Lower lobe of right lung (tissue), 2 donors: ENCODE measurements around the gene IL25. TPM values are rescaled to one million over a fixed set of nuclear protein-coding genes. Genes with fewer than 3 reads are reported as not detected.
"Not testable (repeated sequence)": the region's sequence is repeated elsewhere in the genome, so short reads cannot be mapped to it uniquely, and the experiment has no call there.

ENCODE experiments used
- ATAC-seq, 2 donors: fragments of 200-7000 bp; cut with Tn5 transposase; one replicate each; pipeline ENCODE4 v1.9.1; 2020 to 2022; ENCODE audit warnings: mild to moderate bottlenecking in 2 of 2, moderate library complexity in 2 of 2
- DNase-seq: peaks from one replicate; pipeline ENCODE4 v3.0.0-alpha.2; 2020
- H3K27ac ChIP-seq: fragments of 200-600 bp; one replicate; pipeline ENCODE4 v1.8.0; 2022
- H3K27me3 ChIP-seq: fragments of 200-600 bp; one replicate; pipeline ENCODE4 v1.8.0; 2022; ENCODE audit warnings: low read depth
- H3K36me3 ChIP-seq: fragments of 200-600 bp; one replicate; pipeline ENCODE4 v1.8.0; 2022; ENCODE audit warnings: mild to moderate bottlenecking
- H3K4me1 ChIP-seq: fragments of 200-600 bp; one replicate; pipeline ENCODE4 v1.8.0; 2022
- H3K4me3 ChIP-seq: fragments of 200-600 bp; one replicate; pipeline ENCODE4 v1.8.0; 2022; ENCODE audit warnings: mild to moderate bottlenecking
- H3K9me3 ChIP-seq: fragments of 200-600 bp; one replicate; pipeline ENCODE4 v1.8.0; 2022
- intact Hi-C: fragments of 100-400 bp; cut with DNase I; formaldehyde crosslinking; loops from one replicate; pipeline ENCODE4 v1.11.0; 2022
- total RNA-seq: library from RNA; stranded (reverse); fragmentation: NEBNext Ultra II Directional; extraction: Animal tissue kit (Norgen Biotek cat#: 25700); gene quantifications from one replicate; pipeline ENCODE4 v1.2.1, GENCODE V29; 2021
- TF ChIP-seq, protein P1 (sequence below): fragments of 200-600 bp; IDR thresholded peaks from one replicate; pipeline ENCODE4 v1.8.0; 2022; ENCODE audit warnings: antibody characterized with exemption, mild to moderate bottlenecking
- donor health status: DM: no; HTN: yes; CAD: no; lungs with severe emphysema.

The IL25 gene
- total RNA-seq, 1 donor from 2014 or later: not detected

DNA sequence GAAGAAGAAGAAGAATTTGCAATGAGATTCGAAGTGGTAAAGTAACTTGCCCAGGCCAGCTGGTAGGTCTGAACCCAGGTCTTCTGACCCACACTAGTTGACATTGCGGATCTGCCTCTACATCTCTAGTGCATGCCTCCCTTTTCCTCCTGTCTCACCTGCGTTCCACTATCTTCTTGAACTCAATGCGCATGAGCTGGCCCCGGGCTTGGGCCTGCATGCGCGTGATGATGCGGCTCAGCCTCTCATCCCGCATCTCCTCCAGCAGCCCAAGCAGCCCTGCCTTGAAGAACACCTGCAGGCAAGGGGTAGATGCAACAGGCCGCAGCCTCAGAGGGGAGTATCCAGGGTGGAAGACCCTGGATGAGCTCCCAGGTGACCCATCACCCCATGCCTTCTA, 23.5 kb downstream of the IL25 start:
- DNase-seq: no peak
- Histone ChIP-seq H3K27ac (no peak overlapping the region), H3K36me3 (no peaks in the 10 kb centered on the region), H3K9me3 (no peaks in the 10 kb centered on the region), H3K4me1 (no peaks in the 10 kb centered on the region), H3K27me3 (no peaks in the 10 kb centered on the region), H3K4me3 (no peak overlapping the region)
- ATAC-seq: no peak
- TF ChIP-seq, protein P1, sequence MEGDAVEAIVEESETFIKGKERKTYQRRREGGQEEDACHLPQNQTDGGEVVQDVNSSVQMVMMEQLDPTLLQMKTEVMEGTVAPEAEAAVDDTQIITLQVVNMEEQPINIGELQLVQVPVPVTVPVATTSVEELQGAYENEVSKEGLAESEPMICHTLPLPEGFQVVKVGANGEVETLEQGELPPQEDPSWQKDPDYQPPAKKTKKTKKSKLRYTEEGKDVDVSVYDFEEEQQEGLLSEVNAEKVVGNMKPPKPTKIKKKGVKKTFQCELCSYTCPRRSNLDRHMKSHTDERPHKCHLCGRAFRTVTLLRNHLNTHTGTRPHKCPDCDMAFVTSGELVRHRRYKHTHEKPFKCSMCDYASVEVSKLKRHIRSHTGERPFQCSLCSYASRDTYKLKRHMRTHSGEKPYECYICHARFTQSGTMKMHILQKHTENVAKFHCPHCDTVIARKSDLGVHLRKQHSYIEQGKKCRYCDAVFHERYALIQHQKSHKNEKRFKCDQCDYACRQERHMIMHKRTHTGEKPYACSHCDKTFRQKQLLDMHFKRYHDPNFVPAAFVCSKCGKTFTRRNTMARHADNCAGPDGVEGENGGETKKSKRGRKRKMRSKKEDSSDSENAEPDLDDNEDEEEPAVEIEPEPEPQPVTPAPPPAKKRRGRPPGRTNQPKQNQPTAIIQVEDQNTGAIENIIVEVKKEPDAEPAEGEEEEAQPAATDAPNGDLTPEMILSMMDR: no peak
- intact Hi-C loops: no loop called here

DNA sequence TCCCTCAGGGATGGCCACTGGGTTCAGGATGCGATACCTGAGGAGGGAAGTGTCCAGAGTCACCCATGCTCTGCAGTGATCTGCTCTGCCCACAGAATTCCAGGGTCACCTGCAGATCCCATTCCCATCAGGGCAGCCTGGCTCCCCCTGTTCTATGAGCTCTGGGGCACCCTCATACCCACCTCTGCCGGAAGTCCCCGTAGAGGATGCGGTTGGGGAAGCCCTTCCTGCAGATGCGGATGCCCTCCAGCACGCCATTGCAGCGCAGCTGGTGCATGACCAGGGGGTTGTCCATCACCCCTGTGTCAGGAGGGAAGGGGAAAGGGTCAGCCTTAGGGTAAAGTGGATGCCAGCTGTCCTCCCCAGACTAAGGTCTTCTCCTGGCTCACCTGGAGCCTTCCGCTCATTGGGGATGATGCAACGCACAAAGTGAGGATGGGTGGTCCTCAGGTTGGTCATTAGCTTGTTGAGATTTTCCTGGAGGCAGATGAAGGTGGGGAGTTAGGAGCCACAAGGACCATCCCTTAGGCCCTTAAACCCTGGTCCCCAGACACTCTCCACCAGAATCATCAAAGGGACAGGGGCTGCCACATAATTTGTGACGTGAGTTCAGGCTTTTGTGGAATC, 24.3 kb downstream of the IL25 start:
- Histone ChIP-seq H3K9me3 (no peaks in the 10 kb centered on the region), H3K4me1 (no peaks in the 10 kb centered on the region), H3K27me3 (no peaks in the 10 kb centered on the region), H3K4me3 (no peak overlapping the region), H3K27ac (no peak overlapping the region), H3K36me3 (no peaks in the 10 kb centered on the region)
- no peak for ATAC-seq
- TF ChIP-seq, protein P1: no peak
- DNase-seq: no peak
- intact Hi-C loops: no loop called here

DNA sequence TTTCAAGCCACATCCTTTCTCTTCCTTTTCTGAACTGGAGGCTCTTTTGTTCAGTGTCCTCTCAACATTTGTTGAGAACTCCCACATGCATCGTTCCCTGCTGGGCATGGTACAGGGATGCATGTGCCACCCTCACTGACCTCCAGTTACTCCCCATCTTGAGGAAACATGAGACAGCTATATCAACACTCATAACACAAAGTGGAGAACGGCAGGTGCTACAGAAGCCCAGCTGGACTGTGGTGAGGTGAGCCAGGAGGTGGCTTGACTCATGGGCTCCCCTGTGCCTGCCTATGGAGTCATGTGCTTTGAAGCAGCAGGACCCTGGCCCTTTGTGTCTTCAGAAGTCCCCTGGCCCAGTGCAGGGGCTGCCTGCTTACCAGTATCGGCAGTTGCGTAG, 25.7 kb downstream of the IL25 start:
- TF ChIP-seq, protein P1: no peak
- no peaks in the 10 kb centered on the region for H3K27me3 ChIP-seq
- no peaks in the 10 kb centered on the region for H3K9me3 ChIP-seq
- H3K4me3 ChIP-seq: no peak overlapping the region
- DNase-seq (no peak), ATAC-seq (no peak)
- no peak overlapping the region for H3K27ac ChIP-seq
- intact Hi-C loops: no loop called here
- H3K36me3 ChIP-seq: no peaks in the 10 kb centered on the region
- H3K4me1 ChIP-seq: no peaks in the 10 kb centered on the region

DNA sequence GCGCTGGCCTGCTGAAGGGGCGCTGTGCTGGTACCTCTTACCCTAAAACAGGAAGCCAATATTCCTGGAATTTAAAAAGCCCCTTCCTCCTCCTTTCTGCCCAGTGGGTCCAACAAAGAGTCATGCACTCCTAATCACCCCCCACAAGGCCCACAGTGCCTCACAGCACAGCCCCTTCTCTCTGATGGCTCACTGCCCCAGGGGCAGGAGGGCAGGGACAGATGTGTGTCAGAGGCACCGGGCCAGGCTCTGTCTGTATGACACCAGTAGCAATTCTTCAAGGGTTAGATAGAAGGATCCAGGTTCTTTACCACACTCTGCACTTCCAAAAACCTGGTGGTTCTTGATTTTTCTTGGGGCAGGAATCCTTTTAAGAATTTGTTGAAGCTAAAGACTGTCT, 26.5 kb downstream of the IL25 start:
- H3K27me3 ChIP-seq: no peaks in the 10 kb centered on the region
- no peaks in the 10 kb centered on the region for H3K4me1 ChIP-seq
- ATAC-seq (no peak), DNase-seq (no peak)
- no peak overlapping the region for H3K4me3 ChIP-seq
- H3K9me3 ChIP-seq: no peaks in the 10 kb centered on the region
- H3K27ac ChIP-seq: no peak overlapping the region
- intact Hi-C loops: no loop called here
- TF ChIP-seq, protein P1: no peak
- no peaks in the 10 kb centered on the region for H3K36me3 ChIP-seq

DNA sequence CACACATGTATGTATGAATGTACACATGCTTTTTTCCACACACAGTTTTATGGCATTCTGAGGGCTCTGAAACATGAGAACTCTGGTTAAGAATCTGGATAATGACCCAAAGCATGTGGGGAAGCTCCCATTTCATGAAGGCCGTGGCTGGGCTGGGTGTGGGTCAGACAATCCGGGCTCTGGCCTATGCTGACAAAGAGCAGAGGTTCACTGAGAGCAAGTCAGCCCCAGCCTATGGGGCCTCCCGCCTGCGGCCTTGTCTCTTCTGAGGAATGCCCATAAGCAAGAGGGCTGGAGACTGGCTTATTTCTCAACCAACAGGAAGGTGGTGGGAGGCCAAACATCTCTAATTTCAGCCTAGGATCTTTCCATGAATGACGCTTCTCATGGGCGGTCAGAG, 27.0 kb downstream of the IL25 start:
- no peaks in the 10 kb centered on the region for H3K4me1 ChIP-seq
- no peak for DNase-seq
- intact Hi-C loops: no loop called here
- TF ChIP-seq, protein P1: no peak
- H3K27me3 ChIP-seq: no peaks in the 10 kb centered on the region
- no peaks in the 10 kb centered on the region for H3K36me3 ChIP-seq
- no peak overlapping the region for H3K27ac ChIP-seq
- no peak for ATAC-seq
- H3K9me3 ChIP-seq: no peaks in the 10 kb centered on the region
- H3K4me3 ChIP-seq: no peak overlapping the region

DNA sequence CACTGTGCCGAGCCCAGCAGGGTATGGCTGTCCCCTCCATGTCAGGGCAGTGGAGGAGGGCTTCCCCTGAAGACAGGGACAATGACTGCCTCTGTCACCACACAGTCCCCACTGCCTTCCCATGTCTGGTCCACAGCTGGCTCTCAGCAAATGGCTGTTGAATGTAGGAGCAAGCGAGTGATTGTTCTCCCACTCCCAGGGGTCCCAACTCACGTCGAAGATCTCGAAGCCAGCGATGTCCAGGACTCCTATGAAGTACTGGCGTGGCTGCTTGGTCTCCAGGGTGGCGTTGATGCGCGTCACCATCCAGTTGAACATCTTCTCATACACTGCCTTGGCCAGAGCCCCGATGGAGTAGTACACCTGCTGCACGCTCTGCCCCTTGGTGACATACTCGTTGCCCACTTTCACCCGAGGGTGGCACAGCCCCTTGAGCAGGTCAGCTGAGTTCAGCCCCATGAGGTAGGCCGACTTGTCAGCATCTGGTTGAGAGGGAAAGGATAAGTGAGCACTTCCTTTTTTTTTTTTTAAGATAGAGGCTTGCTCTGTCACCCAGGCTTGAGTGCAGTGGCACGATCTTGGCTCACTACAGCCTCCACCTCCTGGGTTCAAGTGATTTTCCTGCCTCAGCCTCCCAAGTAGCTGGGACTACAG, 28.0 kb downstream of the IL25 start:
- ATAC-seq: peak in 1 of 2 donors; percentile 21
- H3K27me3 ChIP-seq, H3K27ac ChIP-seq, H3K4me1 ChIP-seq, H3K36me3 ChIP-seq, H3K4me3 ChIP-seq, intact Hi-C loops, H3K9me3 ChIP-seq, DNase-seq: not testable (repeated sequence)
